SK-N-SH treated with all-trans-retinoic acid at 6 μM for 48 hours (cell line): Measurements from ENCODE around the gene MSH5.

Source experiments
- ATAC-seq: fragments of 200-7000 bp; cut with Tn5 transposase; 3 replicates; pipeline ENCODE4 v1.9.1; 2020; ENCODE audit warnings: mild to moderate bottlenecking, moderate library complexity
- ARNTL ChIP-seq: fragments of 450-650 bp; formaldehyde crosslinking; IDR thresholded peaks from 2 replicates; pipeline ENCODE4 v1.5.0; 2020; ENCODE audit warnings: low read depth, mild to moderate bottlenecking, moderate library complexity, borderline replicate concordance
- CREB5 ChIP-seq: fragments of 250-450 bp; sonication (Bioruptor Pico); IDR thresholded peaks from 2 replicates; pipeline ENCODE4 v1.5.1; 2020; ENCODE audit warnings: low read depth, mild to moderate bottlenecking, moderate library complexity
- CSRNP3 ChIP-seq: fragments of 250-450 bp; sonication (Bioruptor Pico); IDR thresholded peaks from 2 replicates; pipeline ENCODE4 v1.5.1; 2021; ENCODE audit warnings: mild to moderate bottlenecking, moderate library complexity
- GLIS3 ChIP-seq: fragments of 250-450 bp; sonication (Bioruptor Pico); IDR thresholded peaks from 2 replicates; pipeline ENCODE4 v1.5.0; 2020; ENCODE audit warnings: mild to moderate bottlenecking, moderate library complexity
- ISL1 ChIP-seq: fragments of 250-450 bp; sonication (Bioruptor Pico); IDR thresholded peaks from 2 replicates; pipeline ENCODE4 v2.1.2; 2022; ENCODE audit warnings: mild to moderate bottlenecking, moderate library complexity
- OSR1 ChIP-seq: fragments of 250-450 bp; sonication (Bioruptor Pico); IDR thresholded peaks from 2 replicates; pipeline ENCODE4 v1.8.0; 2022; ENCODE audit warnings: moderate library complexity, mild to moderate bottlenecking, inconsistent platforms
- PATZ1 ChIP-seq: fragments of 250-450 bp; sonication (Bioruptor Pico); IDR thresholded peaks from 2 replicates; pipeline ENCODE4 v1.8.0; 2020; ENCODE audit warnings: mild to moderate bottlenecking, moderate library complexity, borderline replicate concordance
- RARB ChIP-seq: fragments of 250-450 bp; sonication (Bioruptor Pico); IDR thresholded peaks from 2 replicates; pipeline ENCODE4 v1.8.0; 2021; ENCODE audit warnings: mild to moderate bottlenecking, moderate library complexity
- SNAI2 ChIP-seq: fragments of 250-450 bp; sonication (Bioruptor Pico); IDR thresholded peaks from 2 replicates; pipeline ENCODE4 v1.5.0; 2020; ENCODE audit warnings: mild to moderate bottlenecking, moderate library complexity
- TCF4 ChIP-seq: fragments of 250-450 bp; sonication (Bioruptor Pico); IDR thresholded peaks from 2 replicates; pipeline ENCODE4 v1.8.0; 2021; ENCODE audit warnings: mild to moderate bottlenecking, moderate library complexity, borderline replicate concordance
- TOX ChIP-seq: fragments of 250-450 bp; sonication (Bioruptor Pico); IDR thresholded peaks from 2 replicates; pipeline ENCODE4 v1.8.0; 2021; ENCODE audit warnings: mild to moderate bottlenecking, moderate library complexity, borderline replicate concordance
- ZC3H10 ChIP-seq: fragments of 250-450 bp; sonication (Bioruptor Pico); IDR thresholded peaks from 2 replicates; pipeline ENCODE4 v1.5.1; 2021; ENCODE audit warnings: mild to moderate bottlenecking, moderate library complexity
- ZFP3 ChIP-seq: fragments of 250-450 bp; sonication (Bioruptor Pico); IDR thresholded peaks from 2 replicates; pipeline ENCODE4 v1.5.0; 2020; ENCODE audit warnings: mild to moderate bottlenecking, moderate library complexity
- ZFP30 ChIP-seq: fragments of 450-650 bp; formaldehyde crosslinking; IDR thresholded peaks from 2 replicates; pipeline ENCODE4 v1.5.0; 2022; ENCODE audit warnings: mild to moderate bottlenecking, moderate library complexity
- ZNF70 ChIP-seq: fragments of 450-650 bp; formaldehyde crosslinking; IDR thresholded peaks from 2 replicates; pipeline ENCODE4 v1.5.0; 2020; ENCODE audit warnings: mild to moderate bottlenecking, moderate library complexity
- ZNF8 ChIP-seq: fragments of 450-650 bp; formaldehyde crosslinking; IDR thresholded peaks from 2 replicates; pipeline ENCODE4 v1.5.0; 2020; ENCODE audit warnings: mild to moderate bottlenecking, moderate library complexity
- TF ChIP-seq, protein P1 (sequence below): fragments of 250-450 bp; sonication (Bioruptor Pico); IDR thresholded peaks from 2 replicates; pipeline ENCODE4 v1.8.0; 2021; ENCODE audit warnings: low read depth, mild to moderate bottlenecking, moderate library complexity, borderline replicate concordance

MSH5 gene

GRCh38 chr6:31720196-31720770 is 19.5 kb upstream of the MSH5 start:
- no peak for ATAC-seq
- TF ChIP-seq CREB5 (no peak), OSR1 (no peak), GLIS3 (CRISPR knock-in tag) (no peak), PATZ1 (no peak)
- TF ChIP-seq, all 23 proteins: peak for 0

DNA sequence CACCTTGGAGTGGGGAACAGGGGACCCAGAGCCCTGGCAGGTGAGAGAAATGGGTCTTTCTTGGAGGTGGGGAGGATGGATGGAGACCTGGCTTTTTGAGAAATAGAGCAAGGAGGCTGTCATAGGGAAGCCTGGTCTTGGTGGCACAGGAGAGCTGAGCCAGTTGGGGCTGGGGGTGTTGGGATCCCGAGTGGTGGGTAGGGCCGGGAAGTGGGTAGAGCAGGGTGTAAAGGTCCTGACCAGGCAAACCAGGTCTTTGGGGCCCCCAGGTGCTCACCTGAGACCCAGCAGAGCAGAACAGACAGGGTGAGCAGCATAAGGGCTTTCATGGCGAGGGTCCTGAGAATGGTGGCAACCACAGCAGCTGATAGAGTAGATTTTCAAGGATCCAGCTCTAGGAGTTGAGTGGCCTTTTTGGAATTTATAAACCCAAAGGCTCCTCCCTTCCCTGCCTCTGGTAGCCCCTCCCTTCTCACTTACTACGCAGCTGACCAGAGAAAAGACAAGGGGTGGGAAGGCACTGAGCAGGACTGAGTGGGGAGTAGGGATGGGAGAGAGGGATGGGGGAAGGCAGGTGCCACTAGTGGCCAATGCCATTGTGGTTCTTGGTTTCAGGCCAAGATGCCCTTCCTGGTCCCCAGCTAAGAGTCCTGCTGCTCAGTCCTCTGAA is 18.3 kb upstream of the MSH5 start, which contains the start of gene LY6G6C:
TSS of gene LY6G6C (minus strand) at position 396 of the 670 bp plus-strand sequence. CDS start at position 329, 67 bp downstream.
- ATAC-seq = no peak

GRCh38 chr6:31722173-31722572 is 17.6 kb upstream of the MSH5 start:
- no peak for ATAC-seq
- TF ChIP-seq ZC3H10 (CRISPR knock-in tag) = no peak
- no peak for TF ChIP-seq TCF4 (CRISPR knock-in tag)
- no peak for TF ChIP-seq TOX (CRISPR knock-in tag)
- no peak for TF ChIP-seq ZFP3
- TF ChIP-seq SNAI2 (CRISPR knock-in tag) = no peak
- TF ChIP-seq PATZ1 = no peak
- no peak for TF ChIP-seq ARNTL (CRISPR knock-in tag)
- no peak for TF ChIP-seq ZNF8 (CRISPR knock-in tag)
- TF ChIP-seq ISL1 = no peak
- no peak for TF ChIP-seq ZFP30 (CRISPR knock-in tag)

More for the DNA sequence above, 18.3 kb upstream of the MSH5 start, which contains the start of gene LY6G6C:
- no peak for TF ChIP-seq ISL1
- TF ChIP-seq ZFP3 = no peak
- TF ChIP-seq TOX (CRISPR knock-in tag) = no peak
- no peak for TF ChIP-seq TCF4 (CRISPR knock-in tag)
- TF ChIP-seq ZNF70 (CRISPR knock-in tag) = no peak
- TF ChIP-seq, protein P1, sequence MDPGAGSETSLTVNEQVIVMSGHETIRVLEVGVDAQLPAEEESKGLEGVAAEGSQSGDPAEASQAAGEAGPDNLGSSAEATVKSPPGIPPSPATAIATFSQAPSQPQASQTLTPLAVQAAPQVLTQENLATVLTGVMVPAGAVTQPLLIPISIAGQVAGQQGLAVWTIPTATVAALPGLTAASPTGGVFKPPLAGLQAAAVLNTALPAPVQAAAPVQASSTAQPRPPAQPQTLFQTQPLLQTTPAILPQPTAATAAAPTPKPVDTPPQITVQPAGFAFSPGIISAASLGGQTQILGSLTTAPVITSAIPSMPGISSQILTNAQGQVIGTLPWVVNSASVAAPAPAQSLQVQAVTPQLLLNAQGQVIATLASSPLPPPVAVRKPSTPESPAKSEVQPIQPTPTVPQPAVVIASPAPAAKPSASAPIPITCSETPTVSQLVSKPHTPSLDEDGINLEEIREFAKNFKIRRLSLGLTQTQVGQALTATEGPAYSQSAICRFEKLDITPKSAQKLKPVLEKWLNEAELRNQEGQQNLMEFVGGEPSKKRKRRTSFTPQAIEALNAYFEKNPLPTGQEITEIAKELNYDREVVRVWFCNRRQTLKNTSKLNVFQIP (CRISPR knock-in tag) = no peak
- no peak for TF ChIP-seq CREB5
- TF ChIP-seq RARB (CRISPR knock-in tag) = no peak
- TF ChIP-seq PATZ1 = no peak
- no peak for TF ChIP-seq GLIS3 (CRISPR knock-in tag)
- no peak for TF ChIP-seq CSRNP3 (CRISPR knock-in tag)
